ENCODE data around the gene SPEM3.

GRCh38 chr17:7466639-7467341 lies 38.1 kb downstream of the SPEM3 start:
- TF ChIP-seq EZH2 (IDR thresholded peaks at IDR 0.05; ENCODE audit: insufficient read depth, poor library complexity, severe bottlenecking) (no peak), EZH2phosphoT487 (IDR thresholded peaks at IDR 0.05; ENCODE audit: insufficient read depth, low read depth) (no peak)
